Coronary artery (tissue), 2 donors: ENCODE results near the gene AIP.

Experiments used
- DNase-seq: peaks from one replicate; pipeline ENCODE4 v3.0.0-alpha.2; 2017; ENCODE audit warnings: low spot score
- H3K27ac ChIP-seq, 2 donors: fragments of 200-600 bp; sonication (generic); one replicate each; pipeline ENCODE4 v1.5.1; 2016 to 2019
- H3K4me3 ChIP-seq: fragments of 200-600 bp; sonication (generic); 2 replicates; pipeline ENCODE4 v1.5.1; 2016; ENCODE audit warnings: mild to moderate bottlenecking, moderate library complexity
- TF ChIP-seq, protein P1 (sequence below): fragments of 200-600 bp; sonication (generic); IDR thresholded peaks from one replicate; pipeline ENCODE4 v1.5.1; 2019; ENCODE audit warnings: antibody characterized with exemption

AIP gene

DNA sequence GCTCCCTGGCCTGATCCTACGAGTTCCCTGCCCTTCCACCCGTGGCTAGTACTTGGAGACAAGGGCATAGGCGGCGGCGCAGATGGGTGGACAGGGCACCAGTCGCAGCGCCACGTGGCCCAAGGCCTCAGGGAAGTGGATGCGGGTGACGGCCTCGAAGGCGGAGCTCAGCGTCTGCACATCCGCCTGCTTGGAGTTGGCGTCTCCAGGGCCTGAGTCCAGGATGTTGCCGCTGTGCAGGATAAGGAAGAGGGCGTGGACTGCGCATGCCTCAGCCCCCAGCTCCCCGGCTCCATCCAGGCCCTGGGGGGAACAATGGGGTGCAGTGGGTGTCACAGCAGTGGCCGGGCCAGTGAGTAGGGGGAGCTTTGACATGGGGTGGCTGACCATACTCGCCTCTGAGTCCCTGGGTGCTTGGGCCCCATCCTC lies 15.7 kb downstream of the AIP start:
- Histone ChIP-seq H3K27ac (no peak overlapping the region), H3K4me3 (no peak overlapping the region)
- DNase-seq, result no peak
- TF ChIP-seq, protein P1, sequence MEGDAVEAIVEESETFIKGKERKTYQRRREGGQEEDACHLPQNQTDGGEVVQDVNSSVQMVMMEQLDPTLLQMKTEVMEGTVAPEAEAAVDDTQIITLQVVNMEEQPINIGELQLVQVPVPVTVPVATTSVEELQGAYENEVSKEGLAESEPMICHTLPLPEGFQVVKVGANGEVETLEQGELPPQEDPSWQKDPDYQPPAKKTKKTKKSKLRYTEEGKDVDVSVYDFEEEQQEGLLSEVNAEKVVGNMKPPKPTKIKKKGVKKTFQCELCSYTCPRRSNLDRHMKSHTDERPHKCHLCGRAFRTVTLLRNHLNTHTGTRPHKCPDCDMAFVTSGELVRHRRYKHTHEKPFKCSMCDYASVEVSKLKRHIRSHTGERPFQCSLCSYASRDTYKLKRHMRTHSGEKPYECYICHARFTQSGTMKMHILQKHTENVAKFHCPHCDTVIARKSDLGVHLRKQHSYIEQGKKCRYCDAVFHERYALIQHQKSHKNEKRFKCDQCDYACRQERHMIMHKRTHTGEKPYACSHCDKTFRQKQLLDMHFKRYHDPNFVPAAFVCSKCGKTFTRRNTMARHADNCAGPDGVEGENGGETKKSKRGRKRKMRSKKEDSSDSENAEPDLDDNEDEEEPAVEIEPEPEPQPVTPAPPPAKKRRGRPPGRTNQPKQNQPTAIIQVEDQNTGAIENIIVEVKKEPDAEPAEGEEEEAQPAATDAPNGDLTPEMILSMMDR, result no peak

DNA sequence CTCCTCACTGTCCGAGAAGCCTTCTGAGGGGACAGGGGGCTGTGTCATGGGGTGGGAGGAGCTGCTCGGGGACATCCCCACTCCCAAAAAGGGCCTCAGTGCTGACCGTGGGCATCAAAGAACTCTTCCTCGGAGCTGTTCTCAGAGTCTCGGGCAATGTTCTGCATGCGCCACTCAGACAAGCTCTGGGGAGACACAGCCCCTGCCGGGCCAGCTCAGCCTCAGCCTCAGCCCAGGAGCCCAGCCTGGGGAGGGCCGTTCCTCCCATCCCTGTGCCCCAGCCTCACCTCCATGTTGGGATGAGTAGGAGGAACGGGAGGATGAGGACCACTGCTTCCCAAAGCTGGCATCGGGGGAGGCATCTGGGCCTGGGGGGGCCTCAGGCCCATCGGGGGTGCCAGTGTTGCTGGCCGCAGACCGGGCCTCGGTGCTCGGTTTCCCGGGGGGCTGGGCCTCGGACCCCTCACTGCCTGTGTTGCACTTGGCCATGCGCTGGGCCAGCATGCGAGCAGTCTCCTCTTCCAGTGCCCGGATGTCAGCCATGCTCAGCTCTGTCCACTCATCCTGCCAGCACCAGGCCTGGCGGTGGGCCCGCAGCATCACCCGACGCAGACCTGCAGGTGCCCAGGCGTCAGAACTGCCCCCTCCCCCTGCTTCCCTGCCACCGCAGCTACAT lies 17.1 kb downstream of the AIP start:
- no peak for DNase-seq
- H3K27ac ChIP-seq, result no peak overlapping the region
- no peak overlapping the region for H3K4me3 ChIP-seq
- TF ChIP-seq, protein P1, result no peak

GRCh38 chr11:67500484-67500821 lies 17.6 kb downstream of the AIP start:
- DNase-seq, result no peak
- TF ChIP-seq, protein P1, result no peak
- H3K27ac ChIP-seq, result no peak overlapping the region
- H3K4me3 ChIP-seq, result no peak overlapping the region

- Histone ChIP-seq H3K4me3 (no peak overlapping the region), H3K27ac (no peak overlapping the region)
- no peak for DNase-seq
- TF ChIP-seq, protein P1, result no peak
Measured at GRCh38 chr11:67500831-67501715, 18.2 kb downstream of the AIP start.

DNA sequence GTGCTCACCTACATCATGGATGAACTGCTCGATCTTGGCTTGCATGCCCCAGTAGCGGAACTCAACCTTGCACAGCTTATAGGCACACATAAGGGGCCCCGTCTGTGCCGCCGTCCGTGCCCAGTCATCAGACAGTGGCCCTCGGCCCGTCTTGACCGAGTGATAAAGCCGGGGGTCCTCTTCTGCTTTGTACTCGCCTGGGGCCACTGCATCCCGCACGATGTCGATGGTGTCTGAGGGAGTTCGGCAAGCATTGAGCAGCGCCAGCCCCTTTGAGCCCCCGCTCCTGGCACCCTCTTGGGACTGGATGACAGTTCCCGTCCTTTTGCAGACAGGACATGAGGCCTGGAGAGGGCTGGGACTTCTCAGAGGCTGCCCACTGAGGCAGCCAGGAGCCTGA lies 19.0 kb downstream of the AIP start:
- DNase-seq, result no peak
- H3K27ac ChIP-seq, result no peak overlapping the region
- TF ChIP-seq, protein P1, result no peak
- H3K4me3 ChIP-seq, result no peak overlapping the region

DNA sequence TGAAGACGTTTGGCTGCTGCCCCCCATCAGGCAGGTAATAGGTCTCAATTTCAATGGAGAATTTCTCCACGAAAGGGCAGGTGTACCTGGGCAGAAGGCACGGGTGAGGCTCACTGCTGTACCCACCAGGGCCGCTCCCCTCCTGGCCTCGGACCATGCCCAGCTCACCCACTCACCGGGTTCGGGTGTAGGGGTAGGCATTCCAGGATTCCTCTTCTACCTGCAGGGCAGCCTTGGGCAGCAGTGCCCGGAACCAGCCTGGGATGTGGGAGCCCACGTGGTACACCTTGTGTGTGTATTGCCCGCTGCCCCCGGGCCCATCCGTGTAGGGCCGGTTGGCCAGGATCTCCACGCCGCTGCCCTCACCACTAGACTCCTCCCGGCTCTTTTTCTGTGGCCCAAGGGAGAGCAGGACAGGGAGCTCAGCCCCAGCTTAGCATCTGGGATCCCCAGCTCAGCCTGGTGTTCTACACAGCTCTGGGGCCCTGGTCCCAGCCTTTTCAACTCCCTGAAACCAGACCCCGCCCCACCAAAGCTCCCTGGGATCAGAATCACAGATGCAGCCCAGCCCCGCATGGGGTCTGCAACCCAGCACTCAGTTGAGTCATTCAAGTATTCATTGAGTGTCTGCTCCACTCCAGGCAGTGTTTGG lies 19.6 kb downstream of the AIP start:
- no peak for DNase-seq
- no peak overlapping the region for H3K27ac ChIP-seq
- TF ChIP-seq, protein P1, result no peak
- no peak overlapping the region for H3K4me3 ChIP-seq
